Left renal pelvis (tissue), 4 donors: ENCODE measurements around the gene GRM2. TPM values are rescaled to one million over a fixed set of nuclear protein-coding genes. Genes with fewer than 3 reads are reported as not detected.

Experiments
- DNase-seq, 4 donors: peaks; one replicate each; pipeline ENCODE4 v3.0.0-alpha.2; 2013; ENCODE audit warnings: low read depth in 4 of 4, low spot score in 3 of 4
- polyA plus RNA-seq, 4 donors: library from polyadenylated mRNA; unstranded; fragments of 120-200 nt; gene quantifications; one replicate each; pipeline ENCODE4 v1.2.1, GENCODE V29; 2013; ENCODE audit not compliant: insufficient read length in 4 of 4

The GRM2 gene
- under 1 TPM; 0.27 to 0.81 (median 0.50) TPM for polyA plus RNA-seq

DNA sequence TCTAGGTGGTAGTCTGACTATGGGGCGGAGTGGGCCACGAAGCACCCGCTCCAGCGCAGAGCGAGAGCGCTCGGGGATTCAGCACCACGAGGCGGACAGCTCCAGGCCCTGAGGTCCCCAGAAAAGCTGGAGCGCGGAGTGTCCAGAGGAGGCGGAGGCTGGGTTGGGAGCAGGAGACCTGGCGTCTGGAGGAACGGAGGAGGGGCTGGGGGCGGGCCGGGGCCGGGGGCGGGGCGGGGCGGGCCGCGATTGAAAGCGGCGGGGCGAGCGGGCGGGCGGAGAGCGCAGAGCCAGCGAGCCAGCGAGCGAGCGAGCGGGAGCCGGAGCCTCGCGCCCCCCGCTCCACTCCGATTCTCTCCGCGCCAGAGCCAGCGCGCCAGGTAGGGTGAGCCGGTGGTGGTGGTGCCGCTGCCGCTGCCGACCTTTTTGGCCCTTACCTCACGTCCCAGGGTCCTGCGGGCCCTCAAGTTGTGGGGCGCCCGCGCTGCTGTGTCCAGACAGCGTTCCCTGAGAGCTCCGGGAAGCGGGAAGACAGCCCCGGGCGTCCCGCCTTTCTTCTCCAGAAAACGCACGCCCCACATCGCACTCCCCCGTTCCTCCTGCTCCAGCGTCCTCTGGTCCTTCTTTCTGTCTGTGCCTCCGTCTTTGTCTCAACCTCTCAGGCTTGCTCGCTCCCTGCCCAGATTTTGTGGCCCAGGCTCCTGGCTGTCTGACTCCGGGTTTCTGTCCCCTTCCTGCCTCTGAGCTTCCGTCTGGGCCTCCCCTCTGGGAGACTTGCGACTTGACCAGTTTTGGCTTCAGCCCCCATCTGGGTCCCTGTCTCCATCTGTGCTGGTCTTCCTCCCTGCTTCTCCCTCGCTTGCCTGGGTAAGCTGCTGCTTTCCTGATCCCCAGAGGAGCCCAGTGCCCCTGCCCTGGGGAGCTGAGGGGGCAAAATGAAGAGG lies at the start of gene GRM2:
TSS of gene GRM2 (plus strand) at position 281 of the 944 bp plus-strand sequence. CDS start 1,916 bp downstream, outside the sequence.
- peak; percentile 66 to 86 (median 75) for DNase-seq

DNA sequence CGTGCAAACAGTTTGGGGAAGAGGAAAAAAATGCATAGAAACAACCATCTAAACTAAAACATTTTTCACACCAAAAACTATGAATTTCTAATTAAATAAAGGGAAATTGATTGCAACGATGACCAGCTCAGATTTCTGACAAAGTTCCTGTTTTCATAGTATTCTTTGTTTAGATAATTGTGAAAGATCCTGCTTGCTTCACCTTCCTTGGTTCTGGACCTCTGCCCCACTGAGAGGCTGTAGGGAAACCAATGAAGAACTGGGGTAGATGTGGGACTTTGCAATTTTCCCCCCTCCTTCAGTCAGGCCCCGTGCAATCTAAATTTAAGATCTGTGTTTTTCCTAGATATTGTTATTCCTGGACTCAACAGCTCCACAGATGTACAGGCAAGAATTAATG lies 49.6 kb upstream of the GRM2 start:
- no peak for DNase-seq

DNA sequence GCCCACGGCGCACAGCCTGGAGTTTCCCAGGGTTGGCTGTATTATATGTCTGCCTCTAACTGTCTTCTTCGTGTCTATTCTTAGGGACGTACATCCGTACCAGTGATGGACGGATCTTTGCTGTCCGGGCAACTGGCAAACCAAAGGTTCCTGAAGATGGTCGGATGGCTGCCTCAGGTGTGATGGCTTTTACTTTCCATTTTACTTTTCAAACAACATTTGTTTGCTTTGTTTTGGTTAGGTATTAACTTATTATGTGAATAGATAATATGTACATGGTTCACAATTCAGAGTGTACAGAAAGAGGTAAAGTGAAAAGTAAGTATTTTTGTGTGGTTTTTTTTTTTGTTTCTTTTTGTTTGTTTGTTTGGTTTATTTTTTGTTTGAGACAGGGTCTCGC lies 46.9 kb upstream of the GRM2 start:
- no peak for DNase-seq

DNA sequence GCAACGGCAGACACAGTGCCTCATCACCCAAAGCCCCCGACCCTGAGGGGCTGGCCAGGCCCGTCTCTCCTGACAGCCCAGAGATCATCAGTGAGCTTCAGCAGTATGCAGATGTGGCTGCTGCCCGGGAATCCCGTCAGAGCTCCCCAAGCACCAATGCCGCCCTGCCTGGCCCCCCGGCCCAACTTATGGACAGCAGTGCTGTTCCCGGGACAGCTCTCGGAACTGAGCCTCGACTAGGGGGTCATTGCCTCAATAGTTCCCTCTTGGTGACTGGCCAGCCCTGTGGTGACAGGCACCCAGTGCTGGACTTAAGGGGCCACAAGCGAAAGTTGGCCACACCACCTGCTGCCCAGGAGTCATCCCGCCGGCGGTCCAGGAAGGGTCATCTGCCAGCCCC lies 44.4 kb upstream of the GRM2 start:
- DNase-seq: no peak

DNA sequence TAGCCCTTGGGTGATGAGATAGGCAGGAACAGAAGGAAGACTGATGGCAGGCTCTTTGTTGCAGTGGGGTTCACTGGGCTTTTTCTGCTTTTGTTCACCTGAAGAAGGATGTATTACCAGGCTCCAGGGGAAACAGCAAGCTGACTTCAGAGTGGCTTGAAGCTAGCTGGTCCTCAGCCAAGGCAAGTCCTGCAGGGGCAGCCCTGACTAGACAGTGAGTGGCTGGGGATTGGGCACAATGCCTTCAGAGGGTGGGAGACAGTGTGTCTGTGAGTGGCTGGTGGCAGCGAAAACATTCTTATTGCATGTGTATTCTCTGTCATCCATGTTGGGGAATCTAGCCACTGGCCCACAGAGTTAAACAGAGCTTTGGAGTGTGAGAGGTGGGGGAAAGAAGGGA lies 38.1 kb upstream of the GRM2 start:
- no peak for DNase-seq

DNA sequence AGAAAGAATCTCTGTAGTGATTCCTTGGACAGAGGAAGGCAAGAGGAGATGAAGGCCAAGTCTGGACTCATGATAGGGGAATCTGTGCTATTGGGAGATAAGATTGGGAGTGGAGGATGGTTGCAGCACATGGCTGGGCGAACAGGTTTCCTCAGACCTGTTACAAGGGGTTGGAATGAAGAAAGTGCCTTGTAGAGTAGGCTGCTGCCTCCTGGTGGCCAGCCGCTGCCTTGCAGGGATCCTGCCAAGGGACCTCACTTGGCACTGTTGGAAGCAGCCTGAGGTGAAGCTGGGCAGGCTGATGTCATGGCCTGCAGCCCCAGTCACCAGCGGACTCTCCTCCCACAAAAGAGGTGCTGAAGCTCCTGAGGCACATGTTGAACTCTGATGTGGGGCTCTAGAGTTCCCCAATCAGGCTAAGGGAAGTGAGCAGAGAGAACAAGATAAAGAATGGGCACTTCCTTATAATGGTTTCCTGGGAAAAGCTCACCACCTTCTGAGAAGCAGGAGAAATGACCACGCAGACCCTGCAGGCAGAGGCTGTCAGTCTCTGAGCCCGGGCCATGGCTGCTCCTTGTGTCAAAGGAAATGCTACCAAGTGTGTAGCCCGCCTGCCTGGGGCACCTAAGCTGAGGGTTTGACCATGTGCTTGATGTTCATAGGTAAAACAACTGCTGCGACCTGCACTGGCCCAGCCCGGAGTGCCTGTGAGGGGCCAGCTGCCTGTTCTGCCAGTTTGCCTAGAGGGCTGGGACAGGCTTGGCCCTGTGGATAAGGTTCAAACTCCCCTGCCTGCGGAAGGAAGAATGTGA lies 37.4 kb upstream of the GRM2 start:
- DNase-seq: peak in 1 of 4 donors; percentile 48

DNA sequence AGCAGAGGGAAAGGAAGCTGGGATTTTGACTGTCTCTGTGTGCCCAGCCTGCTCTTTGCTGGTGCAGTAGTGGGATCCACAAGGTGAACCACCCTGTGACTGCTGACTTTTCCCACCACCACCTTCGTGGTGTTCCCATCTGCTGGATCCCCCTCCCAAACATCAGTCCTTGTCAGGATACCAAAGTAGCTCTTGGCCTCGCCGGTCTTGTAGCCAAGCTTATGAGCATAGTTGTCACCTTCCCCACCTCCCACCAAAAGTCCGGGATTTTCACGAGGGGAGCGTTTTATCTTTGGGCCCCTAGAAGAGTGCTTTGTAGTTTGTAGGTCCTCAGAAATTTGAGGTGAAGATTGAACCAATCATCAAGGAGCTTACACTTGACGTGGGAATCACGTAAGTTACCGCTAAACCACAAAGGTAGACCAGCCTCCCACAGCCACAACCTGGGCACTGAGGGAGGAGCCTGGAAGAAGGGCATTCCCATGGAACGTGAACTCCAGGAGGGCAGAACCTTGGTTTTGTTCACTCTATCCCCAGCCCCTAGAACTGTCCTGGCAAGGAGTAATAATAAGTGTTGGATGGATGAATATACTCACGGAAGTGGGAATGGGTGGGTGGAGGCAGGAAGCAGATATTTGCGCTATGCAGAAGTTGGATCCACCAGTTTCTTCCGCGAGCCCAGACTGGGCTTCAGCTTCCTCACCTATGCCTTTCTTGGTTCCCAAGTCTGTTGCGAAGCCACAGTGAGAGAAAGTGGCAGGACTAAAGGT lies 36.6 kb upstream of the GRM2 start:
- DNase-seq: no peak

DNA sequence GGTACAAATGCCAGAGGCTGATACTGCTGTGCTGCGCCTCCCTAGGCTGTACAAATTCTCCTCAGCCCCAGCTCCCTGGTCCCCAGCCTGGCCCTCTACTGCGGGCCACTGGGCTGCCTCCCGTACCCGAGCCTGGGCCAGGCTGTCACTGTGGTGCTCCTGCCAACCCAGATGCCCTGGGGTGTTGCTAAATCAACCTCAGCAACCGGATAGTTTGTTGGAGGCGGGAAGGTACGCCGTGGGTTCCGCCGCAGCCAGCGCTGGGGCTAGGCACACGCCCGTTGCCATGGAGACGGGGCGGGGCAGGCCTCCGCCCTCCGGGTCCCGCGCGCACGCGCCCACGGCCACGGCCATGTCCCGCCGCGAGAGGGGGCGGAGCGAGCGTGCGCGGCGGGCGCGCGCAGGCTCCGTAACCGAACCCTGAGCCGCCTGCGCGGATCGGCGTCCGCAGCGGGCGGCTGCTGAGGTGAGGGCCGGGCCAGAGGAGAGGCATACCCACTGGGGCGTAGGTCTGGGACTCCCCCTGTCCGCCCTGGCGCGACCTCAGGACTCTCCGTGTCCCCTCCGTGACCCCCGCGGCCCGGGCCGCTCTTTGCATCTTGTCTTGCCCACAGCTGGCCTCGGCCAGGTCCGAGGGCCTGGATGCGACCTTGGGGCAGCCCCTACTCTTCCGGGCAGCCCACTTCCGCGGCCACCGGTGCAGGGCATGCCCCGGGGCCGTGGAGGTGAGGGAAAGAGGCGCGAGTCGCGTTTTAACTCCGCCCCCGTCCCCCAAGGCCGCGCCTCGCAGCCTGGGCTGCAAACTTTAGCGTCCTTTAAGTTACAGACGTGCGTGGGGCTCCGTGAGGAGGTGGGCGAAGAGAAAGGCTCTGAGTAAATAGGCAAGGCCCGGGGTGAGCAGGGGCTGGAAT lies 35.8 kb upstream of the GRM2 start, which contains the start of gene TEX264:
TSS of gene TEX264 (plus strand) at position 430 of the 911 bp plus-strand sequence. CDS start 3,053 bp downstream, outside the sequence.
- peak in 1 of 4 donors; percentile 53 for DNase-seq

DNA sequence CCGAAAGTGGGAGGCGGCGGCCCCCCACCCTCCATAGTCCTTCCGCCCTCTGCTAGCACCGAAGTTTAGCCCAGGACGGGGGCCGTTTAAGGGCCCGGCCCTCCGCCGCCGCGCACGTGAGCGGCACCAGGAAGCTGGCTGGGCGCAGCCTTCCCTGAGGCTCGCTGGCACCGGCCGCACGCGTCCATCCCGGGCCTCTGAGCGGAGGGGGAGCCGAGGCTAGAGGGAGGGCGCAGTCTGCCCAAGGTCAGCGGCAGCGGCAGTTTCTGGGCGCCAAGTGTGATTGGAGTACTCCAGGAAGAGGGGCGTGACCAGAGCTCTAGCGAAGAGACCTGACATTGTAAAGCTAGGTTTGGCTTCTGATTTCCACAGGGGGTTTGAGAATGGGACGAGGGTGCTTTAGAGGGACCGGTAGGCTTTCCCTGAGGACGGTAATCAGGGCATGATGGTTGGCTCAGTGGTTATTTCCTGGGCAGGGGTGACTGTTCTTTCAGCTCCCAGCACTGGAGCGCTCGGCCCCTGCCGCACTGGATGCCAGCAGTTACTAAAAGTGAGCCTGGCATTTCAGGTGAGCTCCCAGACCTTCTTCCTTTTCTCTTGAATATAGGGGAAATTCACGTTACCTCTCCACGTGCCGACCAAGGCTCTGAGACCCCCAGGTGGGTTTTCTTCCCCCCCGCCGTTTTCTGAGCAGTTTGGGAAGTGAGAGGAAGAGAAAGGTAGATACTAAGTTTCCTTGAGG lies 35.0 kb upstream of the GRM2 start:
- DNase-seq: peak in 1 of 4 donors; percentile 27

DNA sequence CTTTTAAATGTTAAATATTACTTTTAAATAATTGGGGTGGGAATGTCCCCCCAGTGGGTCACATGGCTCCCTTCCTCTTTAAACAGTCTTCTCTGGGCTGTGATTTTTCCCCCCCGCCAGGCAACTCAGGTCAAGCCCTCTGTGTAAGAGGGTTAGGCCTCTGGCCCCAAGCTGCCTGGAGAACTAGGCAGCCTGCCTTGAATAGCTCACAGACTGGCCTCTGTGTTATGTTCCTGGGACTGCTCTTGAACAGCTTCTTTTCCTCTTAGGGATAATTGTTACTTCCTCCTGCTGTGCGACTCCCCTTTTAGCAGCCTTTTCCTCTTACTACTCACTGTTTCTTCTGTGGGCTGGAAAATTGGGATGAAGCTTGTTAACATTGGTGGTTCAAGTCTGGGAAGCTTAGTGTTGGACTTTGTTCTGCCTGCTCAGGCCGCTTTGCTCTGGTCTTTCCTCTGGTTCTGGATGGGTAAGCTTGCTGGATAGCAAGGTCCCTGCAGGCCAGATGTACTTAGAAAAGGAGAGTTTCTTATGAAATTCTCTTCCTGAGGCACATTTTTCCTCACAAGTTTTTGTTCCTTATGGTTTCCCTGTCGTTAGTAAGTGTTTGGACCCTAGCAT lies 33.6 kb upstream of the GRM2 start:
- DNase-seq: no peak

DNA sequence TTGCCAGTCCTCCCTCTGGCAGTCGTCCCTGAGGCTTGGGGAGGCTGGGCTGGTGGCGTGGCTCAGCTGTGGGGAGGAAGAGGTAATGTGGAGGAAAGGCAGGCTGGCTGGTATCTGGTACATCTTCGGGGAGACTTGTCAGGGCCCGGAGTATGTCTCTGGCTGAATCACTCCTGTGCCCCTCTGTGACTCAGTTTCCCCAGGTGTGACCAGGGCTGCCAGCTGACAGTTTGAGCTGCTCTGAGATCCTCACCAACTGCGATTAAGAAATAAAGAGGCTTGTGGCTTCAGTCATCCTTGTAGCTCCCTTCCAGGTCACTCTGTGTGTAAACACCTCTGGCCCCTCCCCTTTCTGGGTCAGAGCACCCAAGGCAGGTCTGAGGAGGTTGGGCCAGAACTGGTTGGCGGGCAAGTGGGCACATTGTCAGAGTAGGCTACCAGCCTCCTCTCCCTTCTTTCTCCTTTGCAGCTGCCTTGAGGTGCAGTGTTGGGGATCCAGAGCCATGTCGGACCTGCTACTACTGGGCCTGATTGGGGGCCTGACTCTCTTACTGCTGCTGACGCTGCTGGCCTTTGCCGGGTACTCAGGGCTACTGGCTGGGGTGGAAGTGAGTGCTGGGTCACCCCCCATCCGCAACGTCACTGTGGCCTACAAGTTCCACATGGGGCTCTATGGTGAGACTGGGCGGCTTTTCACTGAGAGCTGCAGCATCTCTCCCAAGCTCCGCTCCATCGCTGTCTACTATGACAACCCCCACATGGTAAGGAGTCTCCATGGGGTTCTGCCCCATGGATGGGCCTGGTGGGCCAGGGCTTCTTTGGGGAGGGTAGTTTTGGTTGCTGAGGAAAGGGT lies 32.8 kb upstream of the GRM2 start:
- no peak for DNase-seq

DNA sequence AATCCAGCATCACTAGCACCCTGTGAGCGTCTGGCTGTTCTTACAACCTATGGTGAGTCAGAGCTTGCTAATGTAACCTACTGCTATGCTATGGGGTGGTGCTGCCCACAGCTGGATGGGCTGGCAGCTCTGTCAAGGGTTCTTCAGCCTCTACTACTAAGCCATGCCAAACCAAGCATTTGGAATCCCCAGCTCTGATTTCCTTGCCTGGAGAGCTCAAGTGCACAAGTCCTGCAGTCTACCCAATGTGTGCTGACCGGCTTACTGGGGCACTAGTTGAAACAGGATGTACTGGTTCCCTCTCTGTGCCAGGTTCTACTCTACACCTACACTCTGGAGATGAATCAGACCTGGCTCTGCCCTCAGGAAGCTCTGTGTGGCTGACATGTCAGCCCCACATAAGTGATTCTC lies 31.7 kb upstream of the GRM2 start:
- no peak for DNase-seq

DNA sequence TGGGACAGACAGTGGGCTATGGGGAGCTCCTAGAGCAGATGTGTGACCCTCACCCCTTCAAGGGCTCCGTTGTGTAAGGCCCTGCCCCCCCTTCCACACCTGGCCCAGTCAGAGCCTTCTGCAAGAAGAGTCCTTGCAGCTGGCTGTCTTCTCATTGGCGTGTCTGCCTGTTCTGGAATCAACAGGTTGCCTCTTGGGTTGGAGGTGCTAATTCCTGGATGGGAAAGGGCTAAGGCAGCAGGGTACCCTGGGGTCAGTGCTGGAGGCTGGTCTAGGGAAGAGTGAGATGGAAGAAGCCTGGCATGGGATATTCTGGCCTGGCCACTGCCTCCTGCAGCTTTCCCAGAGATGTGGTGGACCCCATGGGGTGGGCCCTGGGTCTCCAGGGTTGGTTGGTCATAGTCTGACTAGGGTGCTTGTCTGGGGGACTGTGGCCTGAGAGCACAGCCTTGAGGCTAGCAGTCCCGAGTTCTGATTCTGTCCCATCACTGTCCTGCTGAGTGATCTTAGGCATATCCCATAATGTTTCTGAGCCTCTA lies 30.7 kb upstream of the GRM2 start:
- no peak for DNase-seq

DNA sequence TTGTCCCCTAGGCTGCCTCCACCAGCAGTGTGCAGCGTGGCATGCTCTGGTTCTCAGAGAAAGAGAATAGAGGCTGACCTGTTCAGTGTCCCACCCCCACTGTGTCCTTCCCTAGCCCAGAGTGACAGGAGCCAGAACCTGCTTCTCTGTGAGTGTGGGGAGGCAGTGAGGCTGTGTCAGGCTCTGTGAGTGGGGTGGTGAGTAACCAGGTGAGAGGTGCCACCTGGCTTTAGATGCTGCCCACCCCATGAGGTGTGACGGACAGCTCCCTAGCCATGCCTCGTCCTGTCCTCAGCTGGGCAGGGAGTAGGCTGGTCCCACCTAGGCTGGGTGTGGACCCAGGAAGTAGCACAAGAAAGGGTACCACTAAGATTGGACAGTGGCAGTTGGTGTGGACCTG lies 29.5 kb upstream of the GRM2 start:
- DNase-seq: no peak

DNA sequence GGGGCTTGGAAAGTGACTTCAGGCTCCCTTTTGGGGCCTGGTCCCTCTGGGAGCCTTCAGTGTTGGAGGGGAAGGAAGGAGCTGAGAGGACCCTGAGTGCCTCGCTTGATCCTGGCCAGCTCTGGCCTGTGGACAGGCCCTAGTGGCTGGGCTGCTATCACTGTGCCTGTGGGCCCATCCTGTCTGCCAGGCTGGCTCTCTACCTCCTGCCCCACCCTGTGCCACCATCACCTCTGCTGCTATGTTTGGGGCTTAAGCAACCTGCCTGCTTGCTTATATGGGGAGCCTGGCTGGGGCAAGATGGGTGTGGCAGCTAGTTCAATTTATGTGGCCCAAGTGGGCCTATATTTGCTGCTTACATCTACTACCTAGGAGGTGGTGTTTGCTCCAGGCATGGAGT lies 28.7 kb upstream of the GRM2 start:
- no peak for DNase-seq

DNA sequence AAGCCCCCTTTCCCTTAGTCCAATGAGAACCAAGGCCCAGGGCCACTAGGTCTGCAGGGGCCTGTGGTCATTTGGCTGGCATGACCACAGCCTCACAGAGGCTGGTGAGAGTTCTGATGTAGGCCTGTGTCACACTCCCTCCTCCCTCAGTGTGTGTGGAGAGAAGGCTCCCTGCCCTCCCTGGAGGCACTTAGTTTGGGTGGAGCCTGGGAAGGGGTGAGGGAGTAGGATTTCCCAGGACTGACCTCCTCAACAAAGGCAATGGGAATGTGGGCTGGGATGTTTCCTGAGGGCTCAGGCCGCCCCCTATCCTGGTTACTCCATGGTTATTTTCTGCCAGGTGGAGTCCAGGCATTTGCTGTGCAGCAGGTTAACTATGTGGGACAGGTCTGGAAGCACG lies 28.2 kb upstream of the GRM2 start:
- no peak for DNase-seq

DNA sequence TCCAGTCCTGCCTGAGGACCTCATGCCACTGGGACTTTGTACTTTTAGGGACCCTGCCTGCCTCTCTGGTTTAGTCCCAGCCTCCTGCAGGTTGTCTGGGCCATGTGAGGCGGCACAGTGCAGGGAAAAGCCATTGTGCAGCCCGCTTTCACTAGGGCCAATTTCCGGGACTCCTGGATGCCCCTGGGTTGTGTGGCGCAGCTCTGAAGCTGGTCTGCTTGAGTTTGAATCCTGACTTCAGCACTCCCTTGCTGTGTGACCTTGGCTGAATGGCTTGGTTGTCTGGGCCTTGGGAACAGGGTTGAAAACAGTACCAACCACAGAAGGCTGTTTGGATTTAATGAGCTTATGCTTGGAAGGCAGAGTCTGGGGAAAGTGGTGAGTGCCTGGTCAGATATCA lies 27.6 kb upstream of the GRM2 start:
- no peak for DNase-seq
